DOHH2 (cell line): ENCODE results near the gene TOR4A.

ENCODE experiments used
- H3F3A ChIP-seq: fragments of 200-600 bp; sonication (generic), shearing (Covaris generic); 2 replicates; pipeline ENCODE4 v1.6.0; 2016; ENCODE audit warnings: antibody characterized with exemption, mild to moderate bottlenecking; ENCODE audit not compliant: control insufficient read depth, insufficient read depth
- H3K27ac ChIP-seq: fragments of 200-600 bp; sonication (generic); 2 replicates; pipeline ENCODE4 v1.5.1; 2014; ENCODE audit warnings: low read depth, mild to moderate bottlenecking, low read length, moderate library complexity
- H3K27me3 ChIP-seq: fragments of 200-600 bp; sonication (generic); 2 replicates; pipeline ENCODE4 v1.6.1; 2014; ENCODE audit warnings: mild to moderate bottlenecking, low read length, mixed read lengths; ENCODE audit not compliant: control insufficient read depth
- H3K36me3 ChIP-seq: fragments of 200-600 bp; sonication (generic); 2 replicates; pipeline ENCODE4 v1.6.1; 2014; ENCODE audit warnings: mild to moderate bottlenecking, low read length, moderate library complexity, mixed read lengths; ENCODE audit not compliant: control insufficient read depth
- H3K4me1 ChIP-seq: fragments of 200-600 bp; sonication (generic); 2 replicates; pipeline ENCODE4 v1.6.1; 2014; ENCODE audit warnings: mild to moderate bottlenecking, low read length, mixed read lengths; ENCODE audit not compliant: control insufficient read depth
- H3K4me2 ChIP-seq: fragments of 200-600 bp; sonication (generic); 2 replicates; pipeline ENCODE4 v1.6.0; 2014; ENCODE audit warnings: mild to moderate bottlenecking, low read length, moderate library complexity
- H3K4me3 ChIP-seq: fragments of 200-600 bp; sonication (generic); 2 replicates; pipeline ENCODE4 v1.5.1; 2014; ENCODE audit warnings: mild to moderate bottlenecking, low read length, mixed read lengths
- H3K79me2 ChIP-seq: fragments of 200-600 bp; sonication (generic); 2 replicates; pipeline ENCODE4 v1.6.1; 2014; ENCODE audit warnings: mild to moderate bottlenecking, low read length, mixed read lengths; ENCODE audit not compliant: control insufficient read depth
- H3K9me2 ChIP-seq: fragments of 200-600 bp; sonication (generic); replicated peaks from 2 replicates; pipeline ENCODE4 v1.6.1; 2014; ENCODE audit warnings: mild to moderate bottlenecking, low read length, mixed read lengths; ENCODE audit not compliant: control insufficient read depth
- H3K9me3 ChIP-seq: fragments of 200-600 bp; sonication (generic); 2 replicates; pipeline ENCODE4 v1.6.1; 2014; ENCODE audit warnings: antibody characterized with exemption, low read length, mixed read lengths; ENCODE audit not compliant: control insufficient read depth, insufficient read depth
- H4K20me1 ChIP-seq: fragments of 200-600 bp; sonication (generic); 2 replicates; pipeline ENCODE4 v1.6.0; 2014; ENCODE audit warnings: low read depth, mild to moderate bottlenecking, antibody characterized with exemption, low read length, moderate library complexity; ENCODE audit not compliant: control insufficient read depth, insufficient read depth
- CTCF ChIP-seq: fragments of 200-600 bp; sonication (generic); IDR thresholded peaks from one replicate; pipeline ENCODE4 v1.5.1; 2014; ENCODE audit warnings: antibody characterized with exemption, mild to moderate bottlenecking, low read depth, low read length; ENCODE audit not compliant: poor library complexity, severe bottlenecking
- EZH2phosphoT487 ChIP-seq: fragments of 200-600 bp; sonication (generic); IDR thresholded peaks from 2 replicates; pipeline ENCODE4 v1.6.1; 2017; ENCODE audit warnings: borderline replicate concordance, mild to moderate bottlenecking, antibody characterized with exemption, low read length, moderate library complexity, mixed read lengths

The TOR4A gene

GRCh38 chr9:137295849-137296669 lies 18.5 kb downstream of the TOR4A start:
- Histone ChIP-seq H3K4me2 (peak overlapping the region; percentile 62; the same call in 1 of the 2 replicates), H3K4me3 (peak overlapping the region; percentile 52), H3K79me2 (peaks cover 12% of the 10 kb centered on the region), H3K9me2 (no peaks in the 10 kb centered on the region), H3K4me1 (peaks cover 57% of the 10 kb centered on the region), H3F3A (peaks cover 13% of the 10 kb centered on the region), H3K9me3 (peaks cover 6% of the 10 kb centered on the region; the same call in 1 of the 2 replicates), H3K36me3 (peaks cover 3% of the 10 kb centered on the region; the same call in 1 of the 2 replicates), H3K27me3 (peaks cover 9% of the 10 kb centered on the region), H3K27ac (no peak overlapping the region), H4K20me1 (peaks cover 13% of the 10 kb centered on the region; the same call in 1 of the 2 replicates)
- TF ChIP-seq CTCF (no peak), EZH2phosphoT487 (no peak)

GRCh38 chr9:137296670-137297664 lies 19.4 kb downstream of the TOR4A start:
- H3K9me2 ChIP-seq = no peaks in the 10 kb centered on the region
- peak overlapping the region; percentile 3; the same call in 1 of the 2 replicates for H3K4me2 ChIP-seq
- H3K36me3 ChIP-seq = peaks cover 3% of the 10 kb centered on the region; the same call in 1 of the 2 replicates
- TF ChIP-seq CTCF (no peak), EZH2phosphoT487 (no peak)
- peaks cover 12% of the 10 kb centered on the region for H3K27me3 ChIP-seq
- no peak overlapping the region for H3K4me3 ChIP-seq
- peaks cover 17% of the 10 kb centered on the region for H3K79me2 ChIP-seq
- no peak overlapping the region for H3K27ac ChIP-seq
- peaks cover 62% of the 10 kb centered on the region for H3K4me1 ChIP-seq
- H3F3A ChIP-seq = peaks cover 13% of the 10 kb centered on the region
- peaks cover 13% of the 10 kb centered on the region; the same call in 1 of the 2 replicates for H4K20me1 ChIP-seq
- H3K9me3 ChIP-seq = peaks cover 6% of the 10 kb centered on the region; the same call in 1 of the 2 replicates

- Histone ChIP-seq H3F3A (peaks cover 14% of the 10 kb centered on the region), H3K36me3 (peaks cover 3% of the 10 kb centered on the region; the same call in 1 of the 2 replicates), H3K4me1 (peaks cover 68% of the 10 kb centered on the region), H3K27me3 (peaks cover 12% of the 10 kb centered on the region), H3K9me3 (peaks cover 6% of the 10 kb centered on the region; the same call in 1 of the 2 replicates), H4K20me1 (peaks cover 13% of the 10 kb centered on the region; the same call in 1 of the 2 replicates), H3K4me3 (no peak overlapping the region), H3K27ac (no peak overlapping the region), H3K9me2 (no peaks in the 10 kb centered on the region), H3K79me2 (peaks cover 17% of the 10 kb centered on the region), H3K4me2 (no peak overlapping the region)
- TF ChIP-seq EZH2phosphoT487 = no peak
- TF ChIP-seq CTCF = no peak
These were observed 20.4 kb downstream of the TOR4A start for GRCh38 chr9:137297966-137298365.
